ENCODE results near the gene CD101.
"Not testable (repeated sequence)": the region's sequence is repeated elsewhere in the genome, so short reads cannot be mapped to it uniquely, and the experiment has no call there.

The CD101 gene

GRCh38 chr1:117001254-117001927 is at the start of gene CD101:
Gene CD101, plus strand, starts transcription at chr1:117001760. Its CDS starts 58 bp downstream, at chr1:117001818.
- no peak for DNase-seq (ENCODE audit: low read depth)

GRCh38 chr1:116952738-116953275 is 48.8 kb upstream of the CD101 start:
- DNase-seq (ENCODE audit: low read depth), result no peak

- no peak for DNase-seq (ENCODE audit: low read depth)
These were observed 47.1 kb upstream of the CD101 start for GRCh38 chr1:116954440-116954839.

- no peak for DNase-seq (ENCODE audit: low read depth)
These were observed 45.2 kb upstream of the CD101 start for GRCh38 chr1:116956378-116956777.

- no peak for DNase-seq (ENCODE audit: low read depth)
These were observed 43.9 kb upstream of the CD101 start for GRCh38 chr1:116957646-116958045.

- no peak for DNase-seq (ENCODE audit: low read depth)
These were observed 43.5 kb upstream of the CD101 start for GRCh38 chr1:116958110-116958509.

- no peak for DNase-seq (ENCODE audit: low read depth)
These were observed 42.6 kb upstream of the CD101 start for GRCh38 chr1:116958977-116959376.

GRCh38 chr1:116961606-116962005 is 40.0 kb upstream of the CD101 start:
- DNase-seq (ENCODE audit: low read depth), result no peak

- no peak for DNase-seq (ENCODE audit: low read depth)
These were observed 38.4 kb upstream of the CD101 start for GRCh38 chr1:116962987-116963639.

GRCh38 chr1:116966791-116967190 is 34.8 kb upstream of the CD101 start:
- DNase-seq (ENCODE audit: low read depth), result no peak

GRCh38 chr1:116968724-116969123 is 32.8 kb upstream of the CD101 start:
- DNase-seq (ENCODE audit: low read depth), result no peak

GRCh38 chr1:116971258-116971860 is 30.2 kb upstream of the CD101 start:
- no peak for DNase-seq (ENCODE audit: low read depth)

GRCh38 chr1:116971965-116972673 is 29.4 kb upstream of the CD101 start:
- no peak for DNase-seq (ENCODE audit: low read depth)

- DNase-seq (ENCODE audit: low read depth), result no peak
These were observed 28.9 kb upstream of the CD101 start for GRCh38 chr1:116972674-116973030.

GRCh38 chr1:116980309-116980708 is 21.3 kb upstream of the CD101 start:
- DNase-seq (ENCODE audit: low read depth), result not testable (repeated sequence)

GRCh38 chr1:116981521-116982037 is 20.0 kb upstream of the CD101 start:
- DNase-seq (ENCODE audit: low read depth), result no peak

GRCh38 chr1:116982319-116983004 is 19.1 kb upstream of the CD101 start:
- no peak for DNase-seq (ENCODE audit: low read depth)

- no peak for DNase-seq (ENCODE audit: low read depth)
These were observed 18.4 kb upstream of the CD101 start for GRCh38 chr1:116983112-116983511.

GRCh38 chr1:116983678-116984077 is 17.9 kb upstream of the CD101 start:
- DNase-seq (ENCODE audit: low read depth), result no peak

GRCh38 chr1:116984406-116985160 is 17.0 kb upstream of the CD101 start:
- no peak for DNase-seq (ENCODE audit: low read depth)

All from stimulated activated CD8-positive, alpha-beta memory T cell treated with anti-CD3 and anti-CD28 coated beads, Interleukin-15, amount 100 ng/mL, for 1 hour (primary cell).